Sigmoid colon (tissue), 7 donors: ENCODE results near the gene SPC25. TPM values are rescaled to one million over a fixed set of nuclear protein-coding genes. Genes with fewer than 3 reads are reported as not detected.

Experiments used
- DNase-seq: peaks from one replicate; pipeline ENCODE4 v3.0.0-alpha.2; 2019
- H3K27ac ChIP-seq, 4 donors: fragments of 200-600 bp; sonication (generic); one replicate each; pipeline ENCODE4 v1.5.1; 2016 to 2019; ENCODE audit warnings: mild to moderate bottlenecking in 1 of 4
- H3K27me3 ChIP-seq, 3 donors: fragments of 200-600 bp; sonication (generic); one replicate each; pipeline ENCODE4 v1.5.1; 2019; ENCODE audit warnings: mild to moderate bottlenecking in 1 of 3
- H3K36me3 ChIP-seq, 4 donors: fragments of 200-600 bp; sonication (generic); one replicate each; pipeline ENCODE4 v1.5.1; 2016 to 2019
- H3K4me1 ChIP-seq, 4 donors: fragments of 200-600 bp; sonication (generic); one replicate each; pipeline ENCODE4 v1.5.1; 2017 to 2019
- H3K4me3 ChIP-seq, 4 donors: fragments of 200-600 bp; sonication (generic); one replicate each; pipeline ENCODE4 v1.5.1; 2017 to 2019; ENCODE audit warnings: mild to moderate bottlenecking in 2 of 4, moderate library complexity in 1 of 4
- H3K9me3 ChIP-seq, 4 donors: fragments of 200-600 bp in 3 of 4; sonication (generic) in 3 of 4; one replicate each; pipeline versions ENCODE4 v1.5.1 to v1.6.1; 2013 to 2019
- EP300 ChIP-seq, 4 donors: sonication (generic); formaldehyde crosslinking; IDR thresholded peaks; one replicate each; pipeline ENCODE4 v1.6.1; 2017; ENCODE audit warnings: antibody characterized with exemption in 4 of 4
- POLR2A ChIP-seq, 2 donors: fragments of 450-650 bp; IDR thresholded peaks; one replicate each; pipeline ENCODE4 v1.6.1; 2016; ENCODE audit warnings: antibody characterized with exemption in 2 of 2, mild to moderate bottlenecking in 2 of 2, moderate library complexity in 2 of 2
- POLR2AphosphoS5 ChIP-seq, 4 donors: sonication (generic); formaldehyde crosslinking; IDR thresholded peaks; one replicate each; pipeline ENCODE4 v1.6.1; 2017; ENCODE audit warnings: antibody characterized with exemption in 4 of 4
- WGBS, 2 donors: extraction: QIAGEN DNeasy Blood & Tissue Kit; methylation state at CpG; one replicate each; pipeline ENCODE4 v1.1.7; 2013; 5-methylcytosine and 5-hydroxymethylcytosine counted together
- intact Hi-C: fragments of 100-400 bp; cut with DNase I; formaldehyde crosslinking; loops from one replicate; pipeline ENCODE4 v1.15.1; 2023
- polyA plus RNA-seq, 3 donors: library from polyadenylated mRNA; stranded (reverse); fragments of 200-250 nt; gene quantifications; one replicate each; pipeline ENCODE4 v1.2.3, GENCODE V29; 2013
- total RNA-seq, 4 donors: library from RNA; depleted of rRNA; stranded (reverse); fragments of >200 nt; gene quantifications; one replicate each; pipeline ENCODE4 v1.1.0, GENCODE V29; 2016
- TF ChIP-seq, protein P1 (sequence below), 4 experiments: fragments of 450-650 bp in 3 of 4; fragments of 200-600 bp in 1 of 4; IDR thresholded peaks; one replicate each; pipeline ENCODE4 v1.5.1; 2016 to 2019; ENCODE audit warnings: antibody characterized with exemption in 4 of 4, mild to moderate bottlenecking in 3 of 4, moderate library complexity in 2 of 4
- donor health status: healthy with polysubstance abuse.
- donor health status: Bipolar disorder and iron deficiency.
- donor health status: healthy.

The SPC25 gene
- total and polyA plus RNA-seq, 7 donors, result 0.54 to 9.0 (median 5.6) TPM; not detected in 3

DNA sequence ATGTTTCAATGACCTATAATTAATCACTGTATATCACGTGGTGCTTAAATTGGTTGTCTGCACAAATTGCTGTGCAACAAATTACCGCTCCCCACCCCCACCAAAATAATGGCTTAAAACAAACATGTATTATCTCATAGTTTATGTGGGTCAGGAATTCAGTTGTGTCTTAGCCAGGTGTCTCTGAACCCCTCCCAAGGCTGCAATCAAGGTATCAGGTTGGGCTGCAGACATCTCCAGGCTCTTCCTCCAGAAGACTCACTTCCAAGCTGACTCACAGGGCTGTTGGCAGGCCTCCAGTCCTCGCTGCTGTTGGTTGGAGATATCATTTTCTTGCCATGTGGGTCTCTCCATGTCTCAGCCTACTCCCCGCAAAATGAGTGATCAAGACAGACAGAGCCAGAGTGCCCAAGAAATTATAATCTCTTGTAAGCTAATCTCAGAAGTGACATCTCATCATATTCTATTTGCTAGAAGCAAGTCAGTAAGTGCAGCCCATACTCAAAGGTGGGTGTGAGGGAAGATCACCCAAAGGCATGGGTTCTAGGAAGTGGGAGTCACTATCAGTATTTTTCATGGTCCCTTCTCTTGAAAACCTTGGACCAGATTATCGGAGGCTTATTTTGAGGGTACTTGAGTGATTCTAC, 38.4 kb downstream of the SPC25 start:
- intact Hi-C loops, result no loop called here
- no peak overlapping the region for H3K27ac ChIP-seq
- no peak overlapping the region for H3K4me3 ChIP-seq
- H3K27me3 ChIP-seq, result no peaks in the 10 kb centered on the region
- H3K9me3 ChIP-seq, result no peaks in the 10 kb centered on the region
- no peaks in the 10 kb centered on the region for H3K36me3 ChIP-seq
- 86 to 90% methylated on average over 5 of the region's 5 CpGs for WGBS, 2 donors
- DNase-seq, result no peak
- TF ChIP-seq EP300 (IDR thresholded peaks at IDR 0.05), result no peak
- no peak for TF ChIP-seq POLR2AphosphoS5 (IDR thresholded peaks at IDR 0.05)
- TF ChIP-seq, protein P1, sequence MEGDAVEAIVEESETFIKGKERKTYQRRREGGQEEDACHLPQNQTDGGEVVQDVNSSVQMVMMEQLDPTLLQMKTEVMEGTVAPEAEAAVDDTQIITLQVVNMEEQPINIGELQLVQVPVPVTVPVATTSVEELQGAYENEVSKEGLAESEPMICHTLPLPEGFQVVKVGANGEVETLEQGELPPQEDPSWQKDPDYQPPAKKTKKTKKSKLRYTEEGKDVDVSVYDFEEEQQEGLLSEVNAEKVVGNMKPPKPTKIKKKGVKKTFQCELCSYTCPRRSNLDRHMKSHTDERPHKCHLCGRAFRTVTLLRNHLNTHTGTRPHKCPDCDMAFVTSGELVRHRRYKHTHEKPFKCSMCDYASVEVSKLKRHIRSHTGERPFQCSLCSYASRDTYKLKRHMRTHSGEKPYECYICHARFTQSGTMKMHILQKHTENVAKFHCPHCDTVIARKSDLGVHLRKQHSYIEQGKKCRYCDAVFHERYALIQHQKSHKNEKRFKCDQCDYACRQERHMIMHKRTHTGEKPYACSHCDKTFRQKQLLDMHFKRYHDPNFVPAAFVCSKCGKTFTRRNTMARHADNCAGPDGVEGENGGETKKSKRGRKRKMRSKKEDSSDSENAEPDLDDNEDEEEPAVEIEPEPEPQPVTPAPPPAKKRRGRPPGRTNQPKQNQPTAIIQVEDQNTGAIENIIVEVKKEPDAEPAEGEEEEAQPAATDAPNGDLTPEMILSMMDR (IDR thresholded peaks at IDR 0.05), result no peak
- no peak for TF ChIP-seq POLR2A (IDR thresholded peaks at IDR 0.05)
- H3K4me1 ChIP-seq, result no peaks in the 10 kb centered on the region

DNA sequence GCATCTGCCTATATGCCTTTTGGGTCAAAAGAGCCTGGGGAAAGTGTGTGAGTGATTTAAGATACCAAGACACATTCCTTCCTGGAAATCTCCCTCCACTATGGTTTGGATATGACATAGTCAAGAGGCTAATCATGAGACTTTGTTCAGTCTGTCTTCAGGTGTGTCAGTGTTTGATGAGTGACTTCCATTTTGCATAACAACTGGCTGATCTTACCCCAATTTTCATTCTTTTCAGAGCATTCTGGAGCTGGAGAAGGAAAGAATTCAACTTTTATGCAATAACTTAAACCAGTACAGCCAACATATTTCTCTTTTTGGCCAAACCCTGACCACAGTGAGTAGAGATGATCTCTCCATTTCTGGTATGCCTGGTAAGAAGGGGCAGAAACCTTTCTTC, 39.4 kb downstream of the SPC25 start:
- DNase-seq, result no peak
- H3K4me3 ChIP-seq, result no peak overlapping the region
- TF ChIP-seq POLR2A (IDR thresholded peaks at IDR 0.05) (no peak), POLR2AphosphoS5 (IDR thresholded peaks at IDR 0.05) (no peak), EP300 (IDR thresholded peaks at IDR 0.05) (no peak)
- TF ChIP-seq, protein P1 (IDR thresholded peaks at IDR 0.05), result no peak
- no peaks in the 10 kb centered on the region for H3K27me3 ChIP-seq
- H3K36me3 ChIP-seq, result no peaks in the 10 kb centered on the region
- no peaks in the 10 kb centered on the region for H3K9me3 ChIP-seq
- intact Hi-C loops, result no loop called here
- H3K27ac ChIP-seq, result no peak overlapping the region
- H3K4me1 ChIP-seq, result no peaks in the 10 kb centered on the region

DNA sequence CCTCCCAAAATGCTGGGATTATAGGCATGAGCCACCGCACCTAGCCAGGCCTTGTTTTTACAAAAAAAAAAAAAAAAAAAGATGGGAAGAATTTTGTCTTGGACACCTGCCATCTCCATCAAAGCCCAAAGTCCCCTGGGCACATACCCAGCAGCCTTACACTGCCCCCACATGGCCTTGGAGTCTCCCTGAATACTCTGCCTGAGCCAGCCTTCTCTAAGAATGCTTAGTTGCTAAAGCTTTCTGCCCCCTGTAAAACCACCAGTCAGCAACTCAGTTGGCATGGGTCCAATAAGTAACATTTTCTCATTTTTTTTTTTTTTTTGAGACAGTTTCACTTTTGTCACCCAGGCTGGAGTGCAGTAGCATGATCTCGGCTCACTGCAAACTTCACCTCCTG, 40.6 kb downstream of the SPC25 start:
- H3K9me3 ChIP-seq, result no peaks in the 10 kb centered on the region
- H3K4me1 ChIP-seq, result no peaks in the 10 kb centered on the region
- no peak overlapping the region for H3K27ac ChIP-seq
- H3K4me3 ChIP-seq, result no peak overlapping the region
- intact Hi-C loops, result no loop called here
- no peaks in the 10 kb centered on the region for H3K27me3 ChIP-seq
- no peaks in the 10 kb centered on the region for H3K36me3 ChIP-seq
- no peak for DNase-seq
- TF ChIP-seq POLR2AphosphoS5 (IDR thresholded peaks at IDR 0.05) (no peak), POLR2A (IDR thresholded peaks at IDR 0.05) (no peak), EP300 (IDR thresholded peaks at IDR 0.05) (no peak)
- TF ChIP-seq, protein P1 (IDR thresholded peaks at IDR 0.05), result no peak
- WGBS, 2 donors, result 43 to 71% methylated on average over 2 of the region's 2 CpGs

DNA sequence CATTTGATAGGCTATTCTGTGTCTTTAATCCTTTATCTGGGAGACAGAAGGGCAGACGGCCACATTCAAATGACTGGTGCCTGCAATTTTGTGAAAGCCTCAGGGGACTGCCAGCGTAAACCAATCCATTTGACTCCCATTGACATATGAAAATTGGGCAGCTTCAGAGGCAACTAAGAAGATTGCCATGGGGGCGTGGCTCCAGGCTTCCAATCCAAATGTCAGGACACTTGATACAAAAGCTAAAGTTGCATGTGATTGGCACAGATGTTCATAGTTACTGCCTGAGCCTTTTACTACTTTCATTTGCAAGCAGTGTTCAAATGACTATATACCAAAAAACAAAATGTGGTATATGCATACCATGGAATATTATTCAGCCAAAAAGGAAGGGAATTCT, 42.0 kb downstream of the SPC25 start:
- 85 to 90% methylated on average over 3 of the region's 3 CpGs for WGBS, 2 donors
- Histone ChIP-seq H3K36me3 (no peaks in the 10 kb centered on the region), H3K9me3 (no peaks in the 10 kb centered on the region), H3K4me3 (no peak overlapping the region), H3K27ac (no peak overlapping the region), H3K27me3 (no peaks in the 10 kb centered on the region), H3K4me1 (no peaks in the 10 kb centered on the region)
- intact Hi-C loops, result no loop called here
- DNase-seq, result no peak
- no peak for TF ChIP-seq POLR2AphosphoS5 (IDR thresholded peaks at IDR 0.05)
- TF ChIP-seq, protein P1 (IDR thresholded peaks at IDR 0.05), result no peak
- no peak for TF ChIP-seq EP300 (IDR thresholded peaks at IDR 0.05)
- TF ChIP-seq POLR2A (IDR thresholded peaks at IDR 0.05), result no peak

DNA sequence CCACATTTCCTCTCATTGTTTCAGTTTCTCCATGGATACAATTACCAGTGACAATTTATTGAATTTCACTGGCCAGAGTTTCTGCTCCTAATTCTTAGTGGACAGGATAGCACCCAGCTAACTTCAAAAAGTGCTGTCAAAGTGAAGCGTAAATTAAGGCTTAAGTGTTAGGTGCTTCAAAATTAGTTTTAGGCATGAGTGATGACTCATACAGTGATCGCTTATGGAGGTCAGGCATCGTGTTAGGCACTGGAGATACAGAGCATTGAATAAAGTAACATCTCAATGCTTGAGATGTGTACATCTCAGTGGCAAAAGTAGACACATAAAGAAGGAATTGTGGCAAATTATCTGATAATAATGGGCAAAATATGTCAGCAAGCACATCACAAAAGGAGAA, 47.0 kb downstream of the SPC25 start:
- Histone ChIP-seq H3K36me3 (no peaks in the 10 kb centered on the region), H3K27me3 (no peaks in the 10 kb centered on the region), H3K9me3 (no peaks in the 10 kb centered on the region), H3K4me3 (no peak overlapping the region), H3K27ac (no peak overlapping the region), H3K4me1 (no peaks in the 10 kb centered on the region)
- 89 to 92% methylated on average over 3 of the region's 3 CpGs for WGBS, 2 donors
- TF ChIP-seq, protein P1 (IDR thresholded peaks at IDR 0.05), result no peak
- no peak for TF ChIP-seq POLR2A (IDR thresholded peaks at IDR 0.05)
- TF ChIP-seq POLR2AphosphoS5 (IDR thresholded peaks at IDR 0.05), result no peak
- no peak for TF ChIP-seq EP300 (IDR thresholded peaks at IDR 0.05)
- intact Hi-C loops, result no loop called here
- DNase-seq, result no peak
